BJ (cell line): ENCODE measurements around the gene DLG2. TPM values are rescaled to one million over a fixed set of nuclear protein-coding genes. Genes with fewer than 3 reads are reported as not detected.

ENCODE experiments used
- CTCF ChIA-PET: fragments of 350-600 bp; formaldehyde crosslinking; extraction: SDS; loops from one replicate; lab custom pipeline; 2021; ENCODE audit warnings: antibody characterized with exemption, inconsistent platforms; lab: Yijun Ruan, JAX
- POLR2A ChIA-PET: fragments of 300-600 bp; sonication (Branson Sonifier 250); formaldehyde crosslinking; extraction: SDS; loops from one replicate; lab custom pipeline; 2021; ENCODE audit warnings: antibody characterized with exemption; lab: Charles Lee
- DNase-seq: peaks from one replicate; pipeline ENCODE4 v3.0.0-alpha.2; 2011; ENCODE audit warnings: low read depth
- H3K27me3 ChIP-seq: 2 replicates; pipeline ENCODE4 v1.6.0; 2011; ENCODE audit warnings: low read length; ENCODE audit not compliant: control insufficient read depth, insufficient read depth
- H3K36me3 ChIP-seq: 2 replicates; pipeline ENCODE4 v1.5.1; 2011; ENCODE audit warnings: low read length; ENCODE audit not compliant: control insufficient read depth, insufficient read depth
- H3K4me3 ChIP-seq: 2 replicates; pipeline ENCODE4 v1.5.1; 2011; ENCODE audit warnings: low read depth, mild to moderate bottlenecking, control low read depth, low read length
- CTCF ChIP-seq: IDR thresholded peaks from 2 replicates; pipeline ENCODE4 v1.5.1; 2011; ENCODE audit warnings: low read depth, mild to moderate bottlenecking, control low read depth, inconsistent platforms, low read length, moderate library complexity; ENCODE audit not compliant: insufficient read depth
- polyA plus RNA-seq: library from polyadenylated mRNA; depleted of rRNA; stranded (reverse); fragments of >200 nt; gene quantifications from 2 replicates; pipeline ENCODE4 v1.2.3, GENCODE V29; 2011

DLG2 gene
- polyA plus RNA-seq, 1 experiment = 0.28 TPM

- POLR2A ChIA-PET = no interaction called here
- Histone ChIP-seq H3K4me3 (no peak overlapping the region), H3K27me3 (peaks cover 3% of the 10 kb centered on the region), H3K36me3 (no peaks in the 10 kb centered on the region)
- no peak for TF ChIP-seq CTCF
- CTCF ChIA-PET = interaction anchor here (1.8 to 2.4 kb wide), 2 partner anchors 134 to 389 kb away, joined by 4 to 6 read pairs; no protein-coding TSS in a partner anchor
- DNase-seq = no peak
Measured at GRCh38 chr11:83681906-83682610, 1945.1 kb downstream of the DLG2 start.

DNA sequence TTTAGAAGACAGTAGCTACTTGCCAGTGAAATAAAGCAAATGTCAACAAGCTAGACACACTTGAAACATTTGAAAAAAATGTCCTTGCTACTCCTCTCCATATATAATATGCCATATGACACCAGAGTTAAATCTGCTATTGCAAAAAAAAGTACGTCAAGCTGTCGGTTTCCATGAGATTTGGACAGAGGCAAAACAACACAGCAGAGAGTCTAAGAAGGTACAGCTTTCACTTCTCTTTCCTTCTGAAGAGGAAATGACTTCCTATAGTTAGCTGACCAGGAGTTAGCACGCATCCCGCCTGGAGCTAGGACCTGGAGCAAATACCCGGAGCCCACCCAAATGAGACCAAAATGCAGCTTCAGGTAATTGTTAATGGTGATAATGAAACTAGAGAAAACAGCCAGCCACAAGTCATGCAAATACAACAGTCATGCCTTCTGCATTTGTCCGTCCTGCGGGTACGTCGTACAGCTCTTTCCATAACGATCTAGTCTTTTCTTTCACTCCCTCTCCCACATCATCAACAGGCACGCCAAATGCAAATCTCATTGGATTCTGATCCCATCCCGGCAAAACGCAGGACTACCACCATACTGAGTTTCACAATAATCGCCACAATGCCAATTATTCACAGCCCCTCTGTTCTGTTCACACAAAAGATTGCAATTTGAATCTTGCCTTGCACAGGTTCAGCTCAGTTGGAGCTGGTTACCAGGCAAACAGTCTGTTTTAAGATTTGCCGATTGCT, 1945.9 kb downstream of the DLG2 start:
- peaks cover 3% of the 10 kb centered on the region for H3K27me3 ChIP-seq
- CTCF ChIA-PET = interaction anchor here (0.6 to 2.4 kb wide), 4 partner anchors 134 to 388 kb away, joined by 3 to 6 read pairs (median 4); no protein-coding TSS in a partner anchor
- H3K4me3 ChIP-seq = no peak overlapping the region
- no peaks in the 10 kb centered on the region for H3K36me3 ChIP-seq
- no peak for TF ChIP-seq CTCF
- POLR2A ChIA-PET = no interaction called here
- no peak for DNase-seq

GRCh38 chr11:83680321-83680720, 1946.8 kb downstream of the DLG2 start:
- peaks cover 3% of the 10 kb centered on the region for H3K27me3 ChIP-seq
- H3K4me3 ChIP-seq = no peak overlapping the region
- no peaks in the 10 kb centered on the region for H3K36me3 ChIP-seq
- POLR2A ChIA-PET = no interaction called here
- no peak for TF ChIP-seq CTCF
- CTCF ChIA-PET = interaction anchor here (1.0 to 2.4 kb wide), 4 partner anchors 30 to 387 kb away, joined by 3 to 6 read pairs (median 4); no protein-coding TSS in a partner anchor
- DNase-seq = no peak

DNA sequence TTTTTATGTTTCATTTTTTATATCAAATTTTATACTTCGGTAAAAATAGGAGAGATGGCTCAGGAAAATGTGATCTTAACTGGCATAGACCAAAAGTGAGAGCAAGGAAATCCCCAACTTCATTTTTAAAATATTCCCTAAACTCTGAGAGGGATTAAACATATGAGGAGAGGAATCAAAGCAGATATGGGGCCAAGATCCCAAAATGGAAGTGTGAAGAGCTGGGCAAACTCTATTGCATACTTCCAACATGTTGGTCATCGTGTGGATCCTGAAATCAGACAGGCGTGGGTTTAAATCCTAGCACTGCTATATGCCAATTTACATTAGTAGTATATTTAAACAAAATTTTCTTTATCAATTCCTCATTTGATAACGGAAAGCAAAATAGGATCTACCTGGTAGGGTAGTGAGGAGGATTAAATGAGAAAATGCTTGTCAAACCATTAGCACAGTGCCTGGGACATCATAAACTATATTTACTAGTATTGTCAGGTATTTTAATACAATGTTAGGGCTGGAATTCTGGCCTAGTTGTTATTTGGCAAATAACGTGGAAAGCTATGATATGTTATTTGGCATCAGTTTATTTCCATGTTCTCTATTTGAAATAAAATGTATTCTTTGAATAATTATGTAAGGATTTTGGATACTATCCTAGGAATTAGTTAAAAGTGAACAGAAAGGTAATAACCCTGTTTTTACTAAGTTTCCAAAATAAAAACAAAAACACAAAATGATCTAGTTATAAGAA, 1948.1 kb downstream of the DLG2 start:
- POLR2A ChIA-PET = no interaction called here
- TF ChIP-seq CTCF = no peak
- CTCF ChIA-PET = interaction anchor here (1.5 kb wide), 1 partner anchor 29 kb away, joined by 3 read pairs; no protein-coding TSS in a partner anchor

More for the DNA sequence above, 1948.1 kb downstream of the DLG2 start:
- Histone ChIP-seq H3K4me3 (no peak overlapping the region), H3K27me3 (peaks cover 3% of the 10 kb centered on the region), H3K36me3 (no peaks in the 10 kb centered on the region)
- no peak for DNase-seq
